Fibroblast of mammary gland (primary cell): ENCODE measurements around the gene CCDC177.

Experiments used
- DNase-seq: peaks from one replicate; pipeline ENCODE4 v3.0.0-alpha.2; 2010; ENCODE audit warnings: low read depth
- H3K4me3 ChIP-seq: 2 replicates; pipeline ENCODE4 v1.5.1; 2011; ENCODE audit warnings: low read depth, mild to moderate bottlenecking, low read length, moderate library complexity; ENCODE audit not compliant: control insufficient read depth
- TF ChIP-seq, protein P1 (sequence below): conservative IDR thresholded peaks from 2 replicates; pipeline ENCODE4 v1.5.1; 2011; ENCODE audit warnings: low read depth, low read length, inconsistent platforms; ENCODE audit not compliant: control insufficient read depth, insufficient read depth

CCDC177 gene

DNA sequence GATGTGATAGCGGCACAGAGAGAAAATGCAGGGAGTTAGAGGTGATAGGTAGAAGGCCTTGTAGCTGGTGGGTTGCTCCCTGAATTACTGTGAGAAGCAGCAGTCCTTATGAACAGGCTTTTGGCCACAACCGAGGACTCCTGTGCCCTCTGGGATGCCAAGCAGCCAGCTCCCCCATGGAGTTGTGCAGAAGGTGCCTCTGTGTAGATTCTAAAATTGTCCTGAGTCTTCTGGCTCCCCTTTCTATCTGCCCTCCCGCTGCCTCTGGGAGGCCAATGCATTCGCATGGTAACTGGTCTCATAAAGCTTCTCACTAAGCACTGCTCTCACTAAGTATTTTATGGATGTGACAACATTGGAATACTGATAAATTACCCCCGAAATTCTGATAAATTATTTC lies 20.7 kb upstream of the CCDC177 start:
- TF ChIP-seq, protein P1, sequence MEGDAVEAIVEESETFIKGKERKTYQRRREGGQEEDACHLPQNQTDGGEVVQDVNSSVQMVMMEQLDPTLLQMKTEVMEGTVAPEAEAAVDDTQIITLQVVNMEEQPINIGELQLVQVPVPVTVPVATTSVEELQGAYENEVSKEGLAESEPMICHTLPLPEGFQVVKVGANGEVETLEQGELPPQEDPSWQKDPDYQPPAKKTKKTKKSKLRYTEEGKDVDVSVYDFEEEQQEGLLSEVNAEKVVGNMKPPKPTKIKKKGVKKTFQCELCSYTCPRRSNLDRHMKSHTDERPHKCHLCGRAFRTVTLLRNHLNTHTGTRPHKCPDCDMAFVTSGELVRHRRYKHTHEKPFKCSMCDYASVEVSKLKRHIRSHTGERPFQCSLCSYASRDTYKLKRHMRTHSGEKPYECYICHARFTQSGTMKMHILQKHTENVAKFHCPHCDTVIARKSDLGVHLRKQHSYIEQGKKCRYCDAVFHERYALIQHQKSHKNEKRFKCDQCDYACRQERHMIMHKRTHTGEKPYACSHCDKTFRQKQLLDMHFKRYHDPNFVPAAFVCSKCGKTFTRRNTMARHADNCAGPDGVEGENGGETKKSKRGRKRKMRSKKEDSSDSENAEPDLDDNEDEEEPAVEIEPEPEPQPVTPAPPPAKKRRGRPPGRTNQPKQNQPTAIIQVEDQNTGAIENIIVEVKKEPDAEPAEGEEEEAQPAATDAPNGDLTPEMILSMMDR = no peak
- no peak overlapping the region for H3K4me3 ChIP-seq

DNA sequence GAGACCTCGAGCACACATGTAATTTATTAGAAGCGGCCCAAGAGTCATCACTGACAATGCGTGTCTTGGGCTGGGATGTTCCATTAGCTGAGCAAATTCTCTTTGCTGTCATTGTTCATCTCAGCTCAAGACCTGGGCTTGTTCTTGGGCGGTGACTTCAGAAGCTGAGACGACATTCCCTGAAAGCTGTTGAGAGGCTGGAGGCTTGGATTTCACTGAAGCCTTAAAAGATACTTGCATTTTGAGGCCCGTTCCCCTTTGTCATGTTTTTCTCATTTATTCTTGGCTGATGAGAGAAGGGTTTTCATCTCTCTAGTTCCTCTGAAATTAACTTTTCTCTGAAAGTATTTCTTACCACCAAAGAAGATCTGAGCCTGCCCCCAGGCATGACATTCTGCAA lies 20.2 kb upstream of the CCDC177 start:
- H3K4me3 ChIP-seq = no peak overlapping the region
- TF ChIP-seq, protein P1 = no peak
- DNase-seq = no peak

More for the DNA sequence above, 20.7 kb upstream of the CCDC177 start:
- no peak for DNase-seq

DNA sequence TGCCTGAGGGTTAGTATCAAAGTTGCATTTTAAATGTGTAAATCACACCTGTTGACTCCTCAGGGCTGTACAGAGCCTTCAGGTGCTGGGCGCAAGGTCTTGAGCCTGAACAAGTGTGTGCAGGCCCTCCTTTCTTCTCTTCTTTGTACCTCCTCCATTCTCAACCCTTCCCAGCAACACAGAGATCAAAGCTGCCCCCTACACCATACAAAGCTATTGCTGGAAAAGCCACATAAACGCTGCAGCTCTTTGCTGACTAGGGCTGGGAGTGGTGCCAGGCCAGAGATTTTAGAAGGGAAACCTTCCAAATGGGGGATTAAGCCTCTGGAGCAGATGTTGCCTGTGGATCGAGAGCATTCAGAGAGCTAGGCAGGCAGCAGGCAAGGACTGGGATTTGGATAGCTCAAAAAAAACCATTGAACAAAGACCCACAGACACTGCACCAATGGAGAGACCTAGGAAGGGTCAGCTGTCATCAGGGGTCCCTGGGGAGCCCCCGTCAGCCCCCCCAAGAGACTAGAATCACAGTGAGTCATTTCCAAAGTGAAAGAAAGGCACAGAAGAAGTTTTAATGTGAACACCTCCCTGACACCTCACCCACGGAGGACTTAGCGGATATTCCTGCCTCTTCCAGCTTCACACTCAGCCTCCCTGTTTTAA lies 18.5 kb upstream of the CCDC177 start:
- peak; percentile 69 for DNase-seq
- TF ChIP-seq, protein P1 = no peak
- no peak overlapping the region for H3K4me3 ChIP-seq

DNA sequence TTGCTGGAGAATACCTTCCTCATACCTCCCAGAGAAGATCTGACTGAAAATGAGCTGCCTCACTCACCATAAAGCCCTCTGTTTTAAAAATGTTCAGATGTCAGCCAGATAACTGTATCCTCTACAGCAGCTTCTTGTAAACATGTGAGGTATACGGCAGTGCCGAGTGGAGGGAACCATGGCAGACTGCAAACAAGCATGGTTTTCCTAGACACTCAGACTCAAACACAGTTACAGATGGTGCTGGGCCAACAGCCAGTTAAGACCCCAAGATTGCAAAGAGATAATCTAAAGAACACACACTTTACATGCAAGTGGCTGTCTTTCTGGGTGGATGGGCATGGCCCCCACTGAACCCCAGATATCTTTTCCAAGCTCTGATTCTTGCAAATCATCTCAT lies 16.6 kb upstream of the CCDC177 start:
- TF ChIP-seq, protein P1 = no peak
- no peak for DNase-seq
- no peak overlapping the region for H3K4me3 ChIP-seq

DNA sequence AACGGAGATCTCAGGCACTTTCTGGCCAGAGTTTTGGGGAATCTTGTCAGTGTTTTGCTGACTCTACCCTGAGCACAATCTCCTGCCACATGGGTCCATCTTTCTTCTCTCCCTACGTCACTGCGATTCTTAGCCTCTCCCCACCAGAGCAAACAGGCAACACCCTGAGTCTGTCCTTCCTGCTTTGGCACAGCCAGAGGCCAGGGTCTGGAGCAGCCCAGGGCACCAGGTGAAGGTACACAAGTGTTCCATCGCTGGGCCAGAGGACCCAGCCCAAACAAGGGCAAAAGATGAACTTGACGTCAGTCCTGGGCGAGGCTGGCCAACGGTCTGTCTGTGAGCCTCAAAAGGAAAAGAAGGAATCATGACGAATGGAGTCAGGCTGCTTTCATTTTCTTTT lies 12.7 kb upstream of the CCDC177 start:
- H3K4me3 ChIP-seq = no peak overlapping the region

DNA sequence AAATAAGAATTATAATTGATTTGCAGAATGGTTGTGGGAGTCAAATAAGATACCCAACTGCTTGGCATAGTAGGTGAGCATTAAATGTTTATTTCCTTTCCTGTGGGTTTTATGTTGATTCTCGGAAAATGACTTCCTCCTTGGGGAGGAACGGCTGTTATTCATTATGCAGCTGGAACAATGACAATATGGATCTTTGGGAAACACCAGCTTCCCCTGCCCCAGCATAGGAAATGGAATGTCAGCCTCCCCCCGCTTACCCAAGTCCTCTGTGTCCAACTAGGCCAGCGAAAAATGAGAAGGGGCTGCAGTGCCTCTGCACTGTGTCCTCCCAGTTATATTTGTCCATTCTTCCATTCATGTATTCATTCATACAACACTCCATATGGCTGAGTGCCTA lies 11.7 kb upstream of the CCDC177 start:
- H3K4me3 ChIP-seq = no peak overlapping the region
- TF ChIP-seq, protein P1 = no peak
- peak; percentile 52 for DNase-seq

More for the DNA sequence above, 12.7 kb upstream of the CCDC177 start:
- TF ChIP-seq, protein P1 = no peak
- DNase-seq = no peak

DNA sequence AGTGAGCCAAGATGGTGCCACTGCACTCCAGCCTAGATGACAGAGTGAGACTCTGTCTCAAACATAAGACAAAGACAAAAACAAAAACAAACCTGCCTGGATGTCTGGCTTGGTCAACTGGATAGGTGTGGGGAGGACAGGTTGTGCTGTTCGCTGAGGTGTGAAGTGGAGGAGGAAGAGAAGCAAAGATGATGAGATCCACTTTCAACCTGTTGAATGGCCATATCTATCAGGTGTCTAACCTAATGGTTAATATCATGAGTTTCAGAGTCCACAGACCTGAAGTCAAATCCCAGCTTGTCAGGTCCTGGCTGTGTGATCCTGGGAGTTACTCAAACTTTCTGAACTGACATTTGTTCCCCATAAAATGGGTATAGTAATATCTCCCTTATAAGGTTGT lies 9.7 kb upstream of the CCDC177 start:
- no peak for DNase-seq
- TF ChIP-seq, protein P1 = no peak
- H3K4me3 ChIP-seq = no peak overlapping the region
